NCI-H82 (cell line): ENCODE data around the gene PPIL6.
A peak's percentile ranks its signal among the peaks of the same experiment; 100 is the strongest.
"Not testable (repeated sequence)": the region's sequence is repeated elsewhere in the genome, so short reads cannot be mapped to it uniquely, and the experiment has no call there.

Experiments used
- DNase-seq: peaks from one replicate; lab custom pipeline; 2025; lab: John Stamatoyannopoulos, UW

Gene PPIL6

DNA sequence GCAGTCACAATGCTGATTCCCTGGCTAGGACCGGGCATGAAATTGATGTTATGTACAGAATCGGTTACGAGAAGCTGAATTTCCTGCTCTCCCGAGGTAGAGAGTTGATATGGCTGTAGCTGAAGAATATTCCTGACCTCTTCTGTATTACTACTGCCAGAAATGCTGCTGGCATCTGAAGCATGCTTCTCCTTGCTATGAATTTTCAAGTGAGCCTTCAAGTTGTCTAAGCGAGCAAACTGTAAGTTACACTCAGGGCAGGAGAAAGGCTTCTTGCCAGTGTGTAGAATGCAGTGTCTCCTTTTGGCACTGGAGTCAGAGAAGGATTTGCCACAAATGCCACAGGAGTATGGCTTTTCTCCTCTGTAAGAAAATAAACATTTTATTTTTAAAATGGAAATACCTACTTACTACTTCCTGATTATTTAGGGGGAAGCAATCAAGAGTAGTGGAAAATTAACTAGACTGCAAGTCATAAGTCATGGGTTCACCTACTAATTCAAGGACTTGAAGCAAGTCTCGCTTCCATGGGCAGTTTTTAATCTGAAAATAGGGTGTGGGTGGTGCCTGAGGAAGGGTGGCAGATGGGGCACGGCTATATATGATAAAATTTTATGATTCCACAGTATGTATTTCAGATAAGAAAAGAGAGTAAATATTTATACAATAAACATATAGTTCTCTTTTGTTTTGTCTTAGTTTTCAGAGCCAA, 25.9 kb upstream of the PPIL6 start:
- DNase-seq: no peak

DNA sequence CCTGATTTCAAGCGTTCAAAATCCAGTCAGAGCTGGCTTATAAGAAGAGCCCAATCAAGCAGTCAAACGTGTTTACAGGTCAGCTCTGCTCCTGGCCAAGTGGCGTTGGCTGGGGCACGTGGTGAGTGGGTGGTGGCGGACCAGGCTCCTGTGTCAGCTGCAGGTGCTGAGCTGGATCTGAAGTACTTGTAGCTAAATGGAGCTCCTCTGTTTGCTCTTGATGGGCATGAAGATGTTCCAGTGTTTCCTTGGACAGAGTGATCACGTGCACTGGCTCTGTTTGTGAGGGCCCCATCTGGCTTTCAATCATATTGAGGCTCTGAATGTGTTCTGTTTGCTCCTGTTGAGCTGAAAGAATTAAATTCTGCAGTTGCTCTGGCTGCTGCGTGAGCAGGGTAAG, 25.3 kb upstream of the PPIL6 start:
- DNase-seq: no peak

DNA sequence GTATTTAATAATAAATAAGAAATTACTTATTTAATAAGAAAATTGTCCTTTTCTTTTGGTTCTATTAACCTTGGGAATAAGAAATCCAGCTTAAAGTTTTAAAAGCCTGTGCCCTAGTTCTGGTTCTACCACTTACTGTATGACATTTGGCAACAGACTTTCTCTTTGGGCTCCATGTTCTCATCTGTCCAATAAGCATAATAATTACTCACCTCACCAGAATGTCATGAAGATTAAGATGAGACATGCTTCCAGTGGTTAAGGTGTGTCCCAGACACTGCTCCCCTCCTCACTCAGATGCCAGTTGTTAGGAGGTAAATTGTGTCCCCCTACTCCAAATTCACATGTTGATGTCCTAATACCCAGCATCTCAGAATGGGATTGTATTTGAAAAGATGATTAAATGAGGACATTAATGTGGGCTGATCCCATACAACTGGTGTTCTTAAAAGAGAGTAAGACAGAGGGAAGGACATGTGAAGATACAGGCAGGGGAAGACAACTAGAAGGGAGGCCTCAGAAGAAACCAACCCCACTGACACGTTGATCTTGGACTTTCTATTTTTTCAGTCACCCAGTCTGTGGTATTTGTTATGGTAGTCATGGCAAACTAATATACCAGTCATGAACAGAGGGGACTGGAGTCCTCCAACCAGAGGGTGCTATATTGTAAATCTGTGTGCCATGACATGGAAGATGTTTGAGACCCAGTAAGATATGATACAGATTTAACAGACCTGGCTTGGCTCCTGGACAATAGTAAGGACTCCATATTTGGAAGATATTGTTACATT, 21.5 kb upstream of the PPIL6 start:
- no peak for DNase-seq

DNA sequence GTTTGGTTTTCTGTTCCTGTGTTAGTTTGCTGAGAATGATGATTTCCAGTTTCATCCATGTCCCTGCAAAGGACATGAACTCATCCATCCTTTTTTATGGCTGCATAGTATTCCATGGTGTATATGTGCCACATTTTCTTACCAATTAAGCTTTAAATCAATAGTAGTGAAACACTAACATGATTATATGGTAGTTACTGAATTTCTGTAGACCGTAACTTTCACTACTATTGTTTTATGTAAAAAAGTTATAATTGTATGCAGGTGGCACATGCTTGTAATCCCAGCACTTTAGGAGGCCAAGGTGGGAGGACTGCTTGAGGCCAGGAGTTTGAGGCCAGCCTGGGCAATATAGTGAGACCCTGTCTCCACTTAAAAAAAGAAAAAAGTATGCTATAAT, 20.8 kb upstream of the PPIL6 start:
- not testable (repeated sequence) for DNase-seq

DNA sequence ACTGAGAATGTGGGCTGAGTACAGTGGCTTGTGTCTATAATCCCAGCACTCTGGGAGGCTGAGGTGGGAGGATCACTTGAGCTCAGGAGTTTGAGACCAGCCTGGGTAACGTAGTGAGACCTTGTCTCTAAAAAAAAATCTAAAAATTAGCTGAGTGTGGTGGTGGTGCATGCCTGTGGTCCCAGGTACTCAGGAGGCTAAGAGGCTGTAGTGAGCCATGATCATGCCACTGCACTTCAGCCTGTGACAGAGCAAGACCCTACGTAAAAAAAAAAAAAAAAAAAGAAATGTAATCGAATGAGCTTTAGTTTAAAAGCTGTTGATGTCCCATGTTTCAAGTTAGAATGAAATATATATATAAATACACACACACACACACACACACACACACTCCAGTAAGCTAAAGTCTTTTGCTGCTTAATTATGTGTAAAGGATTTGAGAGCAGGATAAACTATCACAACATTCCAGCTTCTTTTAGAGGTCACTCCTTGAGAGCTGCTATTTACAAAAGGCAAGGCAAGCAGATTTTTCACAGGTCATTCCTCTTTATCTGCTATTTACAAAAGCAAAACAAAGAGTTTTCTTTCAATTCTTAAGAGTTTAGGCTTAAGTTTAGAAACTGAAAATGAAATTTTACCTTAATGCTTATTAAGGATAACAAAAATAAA, 19.9 kb upstream of the PPIL6 start:
- no peak for DNase-seq

DNA sequence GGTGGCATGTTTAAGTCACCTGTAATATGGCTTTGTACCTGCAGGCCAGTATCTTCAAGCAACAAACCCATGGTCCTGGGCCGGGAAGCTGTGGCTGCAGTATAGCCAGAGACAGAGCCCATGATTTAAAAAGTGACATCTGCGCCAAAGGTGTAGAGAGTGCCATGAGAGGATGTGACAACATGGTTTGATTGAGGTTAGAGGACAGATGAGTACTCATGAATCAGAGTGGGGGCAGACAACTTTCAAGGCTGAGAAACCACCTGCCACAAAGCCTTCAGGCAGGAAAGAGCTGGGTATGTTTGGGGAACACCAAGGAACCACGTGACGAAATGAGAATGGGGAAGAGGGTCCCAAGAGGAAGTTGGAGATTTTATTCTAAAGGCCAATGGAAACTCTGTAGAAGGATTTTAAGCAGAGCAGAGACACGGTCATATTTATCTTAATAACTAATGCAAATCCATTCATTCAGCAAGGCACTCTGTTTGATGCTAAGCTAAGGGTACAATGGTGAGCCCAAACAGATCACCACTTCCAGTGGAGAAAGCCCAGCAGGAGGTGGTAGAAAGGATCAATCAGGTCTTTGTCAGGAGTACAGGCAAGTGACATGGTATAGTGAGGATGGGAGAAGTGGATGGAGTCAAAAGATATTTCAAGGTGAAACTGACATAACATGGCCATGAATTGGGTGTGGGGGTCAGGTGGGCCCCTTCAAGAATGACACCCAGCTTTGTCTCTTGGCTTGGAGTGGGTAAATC, 18.5 kb upstream of the PPIL6 start:
- DNase-seq: no peak

DNA sequence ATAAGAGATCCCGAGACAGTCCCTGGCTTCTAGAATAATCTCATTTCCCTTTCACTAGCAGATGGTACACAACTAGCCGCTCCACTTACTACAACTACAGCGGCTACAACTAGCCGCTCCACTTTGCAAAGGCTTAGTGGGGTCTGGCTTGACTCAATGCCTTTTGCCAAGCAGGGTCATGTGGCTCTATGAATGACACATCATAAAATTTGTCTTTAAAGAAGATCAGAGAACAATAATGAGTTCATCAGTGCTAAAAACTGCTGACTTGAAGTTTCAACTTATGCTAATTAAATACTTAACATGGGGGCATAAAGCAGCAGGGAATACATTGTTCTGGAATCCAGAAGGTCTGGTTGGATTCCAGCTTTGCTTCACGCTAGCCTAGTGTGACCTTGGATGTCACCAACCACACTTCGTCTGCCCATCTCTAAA, 17.2 kb upstream of the PPIL6 start:
- DNase-seq: peak; percentile 59

DNA sequence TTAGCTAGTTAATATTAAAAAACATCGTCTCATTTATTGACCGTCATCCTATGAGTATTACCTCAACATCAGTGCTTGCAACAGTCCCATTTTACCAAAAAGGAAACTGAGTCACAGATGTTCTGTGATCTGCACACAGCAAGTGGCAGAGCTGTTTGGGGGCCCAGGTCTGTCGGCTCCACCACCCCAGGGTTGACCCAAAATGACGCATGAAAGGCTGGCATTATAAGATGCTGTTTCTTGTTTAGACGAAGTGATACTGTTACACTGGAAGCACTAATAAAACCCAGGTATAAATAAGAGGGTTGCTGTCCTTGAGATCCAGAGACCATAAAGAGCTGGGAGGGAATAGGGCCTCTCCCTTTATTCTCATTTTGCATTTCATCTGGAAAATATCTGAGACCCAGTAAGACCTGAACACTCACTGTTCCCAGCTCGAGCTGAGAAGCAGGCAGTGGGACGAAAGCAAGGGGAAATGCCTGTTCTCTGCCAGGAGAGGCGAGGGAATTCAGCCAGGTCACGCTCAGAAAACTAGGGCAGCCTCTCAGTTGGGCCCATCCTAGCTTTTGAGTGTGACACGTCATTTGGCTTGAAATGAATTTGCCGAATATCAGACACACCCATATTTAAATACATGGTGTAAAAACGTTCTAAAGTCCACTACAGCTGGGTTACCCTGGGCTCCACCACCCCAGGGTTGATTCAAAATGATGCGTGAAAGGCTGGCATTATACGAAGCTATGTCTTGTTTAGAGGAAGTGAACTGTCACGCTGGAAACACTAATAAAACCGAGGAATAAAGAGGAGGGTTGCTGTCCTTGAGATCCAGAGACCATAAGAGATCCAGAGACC, 16.5 kb upstream of the PPIL6 start:
- DNase-seq: no peak

DNA sequence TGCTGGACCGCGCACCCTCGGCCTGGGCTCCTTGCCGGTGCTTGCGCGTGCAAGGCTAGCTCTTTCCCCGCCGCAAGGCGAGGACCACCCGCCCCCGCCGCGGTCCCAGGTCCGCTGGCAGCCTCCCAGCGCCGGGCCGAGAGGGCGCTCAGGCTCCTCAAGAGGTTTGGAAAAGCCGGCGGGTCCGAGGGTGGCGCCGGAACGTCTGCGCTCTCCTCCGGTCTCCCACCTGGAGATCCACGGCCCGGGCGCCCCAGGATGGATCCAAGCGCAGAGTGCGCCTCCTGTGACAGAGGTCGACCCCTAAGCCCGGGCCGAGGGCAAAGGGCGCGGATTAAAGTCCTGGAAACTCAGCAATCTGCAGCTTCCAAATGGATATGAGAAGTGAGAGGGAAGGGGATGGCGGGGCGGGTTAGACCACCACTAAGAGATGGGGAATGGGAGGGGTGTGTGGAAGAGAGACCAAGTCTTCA, 15.7 kb upstream of the PPIL6 start:
- peak; percentile 70 for DNase-seq

DNA sequence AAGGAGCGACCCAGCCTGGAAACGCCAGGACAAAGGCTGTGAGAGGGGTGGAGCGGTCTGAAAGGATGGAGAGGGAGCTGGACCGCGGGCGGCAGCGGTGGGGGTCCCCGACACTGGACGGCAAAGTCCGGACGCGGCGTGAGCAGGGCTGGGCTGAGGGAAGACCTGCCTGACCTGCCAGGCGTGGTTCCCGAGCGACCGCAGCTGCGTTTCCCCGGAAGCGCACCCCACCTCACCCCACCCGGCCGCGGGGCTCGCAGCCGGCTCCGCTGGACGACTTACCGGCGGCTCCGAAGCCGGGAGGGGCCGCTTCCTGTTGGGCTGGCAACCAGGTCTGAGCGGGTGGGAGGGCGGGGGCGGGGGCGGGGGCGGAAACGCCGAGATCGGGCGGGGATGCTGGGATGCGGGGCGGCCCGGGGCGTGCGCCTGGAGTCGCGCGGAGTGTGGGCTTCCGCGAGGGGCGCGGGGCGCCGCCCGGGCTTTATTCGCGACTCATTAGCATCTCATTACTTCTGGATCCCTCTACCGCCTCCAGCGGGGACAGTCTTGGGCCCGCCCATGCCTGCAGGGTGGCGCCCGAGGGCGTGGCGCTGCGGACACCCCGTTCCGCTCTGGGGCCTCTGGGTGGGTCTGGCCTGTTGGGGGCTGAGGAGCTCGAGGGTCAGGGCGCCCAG, 15.1 kb upstream of the PPIL6 start, which contains the start of gene MICAL1:
Gene MICAL1, minus strand, starts transcription at position 336 of the 674 bp plus-strand sequence. CDS start 1,576 bp downstream, outside the sequence.
- peak; percentile 84 for DNase-seq

DNA sequence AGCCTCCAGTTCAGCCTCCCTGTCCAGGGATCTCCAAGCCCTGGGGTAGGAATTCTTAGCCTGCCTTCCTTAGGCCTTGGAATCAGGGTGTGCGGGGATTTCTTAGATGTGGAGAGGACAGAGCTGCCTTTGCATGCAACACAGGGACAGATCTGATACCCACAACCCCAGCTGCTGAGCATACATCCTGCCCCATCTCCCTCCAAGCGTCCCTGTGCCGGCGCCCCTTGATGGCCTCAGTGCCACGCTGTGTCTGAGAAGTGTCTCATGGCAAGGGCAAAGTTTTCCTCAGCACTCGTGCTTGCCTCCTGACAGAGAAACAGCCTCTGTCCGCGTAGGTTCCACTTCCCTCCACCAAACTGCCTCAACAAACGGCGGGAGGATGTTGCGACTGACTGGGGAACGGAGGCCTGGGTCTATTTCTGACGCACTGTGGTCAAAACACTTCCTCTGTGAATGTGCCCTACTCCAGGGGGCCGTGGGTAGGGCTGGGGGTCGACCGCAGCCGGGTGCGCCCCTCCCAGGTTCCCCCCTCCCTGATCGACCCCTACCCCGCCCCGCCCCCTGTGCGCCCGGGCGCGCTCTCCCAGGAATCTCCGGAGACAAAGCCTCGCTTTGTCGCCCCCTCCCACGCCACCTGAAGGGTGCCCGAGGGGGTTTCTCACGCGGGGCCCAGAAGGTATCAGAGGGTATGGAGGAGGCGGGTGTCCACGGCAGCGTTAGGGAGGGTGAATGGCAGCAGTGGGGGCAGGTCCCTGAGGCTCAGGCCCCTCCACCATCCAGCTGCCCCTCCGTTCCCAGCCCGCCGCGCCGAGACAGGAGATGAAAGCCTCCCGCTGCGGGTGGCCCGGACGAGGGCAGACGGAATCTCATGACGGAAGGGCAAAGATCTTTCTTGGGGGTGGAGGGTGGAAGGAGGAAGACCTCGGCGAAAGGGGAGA, 14.3 kb upstream of the PPIL6 start:
- DNase-seq: peak; percentile 57

DNA sequence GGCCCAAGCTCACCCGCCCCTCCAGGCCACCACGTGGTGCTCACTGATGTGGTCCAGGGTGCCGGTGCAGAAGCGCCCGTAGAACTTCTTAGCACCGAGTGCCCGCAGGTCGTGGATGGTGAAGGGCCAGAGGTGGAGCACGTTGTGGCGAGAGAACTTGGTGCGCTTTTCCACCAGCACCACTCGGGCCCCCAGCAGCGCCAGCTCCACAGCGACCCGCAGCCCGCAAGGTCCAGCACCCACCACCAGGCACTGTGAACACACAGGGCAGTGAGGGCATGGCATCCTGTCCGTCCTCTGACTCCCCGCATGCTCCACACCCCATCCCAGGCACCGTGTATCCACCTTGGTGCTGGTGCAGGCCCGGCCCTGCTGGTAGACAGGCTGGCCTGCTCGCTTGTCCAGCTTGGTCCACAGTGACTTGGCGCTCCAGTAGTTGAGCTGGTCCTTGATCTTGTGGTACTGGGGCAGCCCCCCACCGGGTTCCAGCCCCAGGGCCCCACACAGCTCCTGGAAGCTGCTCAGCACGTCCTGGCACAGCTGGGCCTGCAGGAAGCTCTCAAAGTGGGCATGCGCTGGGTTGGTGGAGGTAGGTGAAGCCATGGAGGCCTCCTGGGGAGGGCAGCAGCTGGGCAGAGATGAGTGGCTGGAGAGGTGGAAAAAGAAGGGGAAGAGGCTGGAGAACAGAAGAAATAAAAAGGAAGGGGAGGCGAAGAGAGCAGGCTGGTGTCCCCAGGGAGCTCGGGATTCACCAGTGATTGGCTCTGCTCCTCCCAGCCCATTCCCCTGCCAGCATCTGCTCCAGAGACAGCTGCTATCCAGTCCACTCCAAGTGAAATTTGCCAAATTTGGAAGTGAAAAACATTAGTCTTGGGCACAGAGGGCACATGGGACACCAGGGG, 13.4 kb upstream of the PPIL6 start:
- DNase-seq: peak; percentile 77

DNA sequence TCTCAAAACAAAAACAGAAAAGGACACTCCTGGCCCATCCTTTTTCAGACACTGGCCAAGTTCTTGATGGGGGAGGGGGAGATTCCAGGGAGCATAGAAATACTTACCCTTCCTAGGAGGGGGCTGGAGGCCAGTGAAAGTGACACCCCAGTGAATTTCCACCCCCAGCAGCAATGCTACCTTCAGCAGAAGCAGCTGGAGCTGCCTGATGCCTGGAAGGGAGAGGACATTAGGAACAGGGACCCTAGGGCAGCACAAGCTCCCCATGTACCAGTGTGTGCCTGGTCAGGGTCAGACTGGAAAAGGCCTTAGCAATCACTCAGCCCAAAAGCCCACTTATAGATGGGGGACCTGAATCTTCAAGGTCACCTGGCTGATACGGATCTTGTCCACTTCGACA, 12.7 kb upstream of the PPIL6 start:
- no peak for DNase-seq

DNA sequence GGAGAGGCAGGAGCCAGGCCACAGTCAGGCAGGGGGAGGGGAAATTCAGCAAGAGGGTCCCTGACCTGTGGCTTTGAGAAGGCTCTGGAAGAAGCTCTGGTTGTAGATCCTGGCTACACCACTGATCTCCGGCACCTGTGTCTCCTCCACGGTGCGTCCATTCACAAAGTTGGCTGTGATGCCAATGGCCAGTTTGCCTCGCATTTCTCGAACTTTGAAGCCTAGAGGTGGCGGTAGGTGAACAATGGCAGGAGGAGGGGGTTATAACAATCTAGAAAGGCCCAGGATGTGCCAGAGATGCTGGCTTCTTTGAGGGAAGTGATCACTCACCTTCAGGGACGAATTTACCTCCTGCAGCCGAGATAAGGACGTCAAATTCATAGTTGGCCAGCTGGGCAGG, 11.8 kb upstream of the PPIL6 start:
- DNase-seq: no peak

DNA sequence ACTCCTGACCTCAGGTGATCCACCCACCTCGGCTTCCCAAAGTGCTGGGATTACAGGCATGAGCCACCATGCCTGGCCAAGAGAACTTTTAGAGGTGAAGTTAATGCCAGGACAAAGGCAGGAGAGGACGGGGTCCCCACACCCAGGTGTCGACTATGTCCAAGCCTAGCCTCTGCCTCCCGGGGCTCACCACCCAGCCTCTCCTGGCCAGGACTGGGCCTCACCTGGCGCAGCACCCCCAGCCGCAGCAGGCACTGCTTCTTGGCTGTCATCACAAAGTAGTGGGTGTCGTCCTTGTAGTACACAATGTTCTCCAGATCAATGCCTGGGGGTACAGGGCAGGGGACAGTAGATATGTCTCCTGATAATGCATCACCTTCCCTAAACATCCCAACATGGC, 10.9 kb upstream of the PPIL6 start:
- no peak for DNase-seq

DNA sequence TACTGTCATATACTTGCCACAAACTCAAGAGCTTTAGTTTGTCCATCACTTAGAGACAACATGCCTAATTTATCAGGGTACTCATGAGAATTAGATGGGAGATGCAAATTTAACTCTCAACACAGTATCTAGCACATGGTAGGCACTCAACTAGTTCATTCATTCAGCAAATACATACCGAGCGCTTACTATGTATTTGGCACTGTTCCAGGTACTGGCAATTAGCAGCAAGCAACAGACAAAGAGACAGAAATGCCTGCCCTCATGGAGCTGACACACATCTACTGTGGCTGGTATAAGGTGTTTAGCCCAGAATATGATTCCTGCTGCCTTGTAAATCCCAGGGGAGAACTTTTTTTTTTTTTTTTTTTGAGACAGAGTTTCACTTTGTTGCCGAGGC, 10.4 kb upstream of the PPIL6 start:
- no peak for DNase-seq

DNA sequence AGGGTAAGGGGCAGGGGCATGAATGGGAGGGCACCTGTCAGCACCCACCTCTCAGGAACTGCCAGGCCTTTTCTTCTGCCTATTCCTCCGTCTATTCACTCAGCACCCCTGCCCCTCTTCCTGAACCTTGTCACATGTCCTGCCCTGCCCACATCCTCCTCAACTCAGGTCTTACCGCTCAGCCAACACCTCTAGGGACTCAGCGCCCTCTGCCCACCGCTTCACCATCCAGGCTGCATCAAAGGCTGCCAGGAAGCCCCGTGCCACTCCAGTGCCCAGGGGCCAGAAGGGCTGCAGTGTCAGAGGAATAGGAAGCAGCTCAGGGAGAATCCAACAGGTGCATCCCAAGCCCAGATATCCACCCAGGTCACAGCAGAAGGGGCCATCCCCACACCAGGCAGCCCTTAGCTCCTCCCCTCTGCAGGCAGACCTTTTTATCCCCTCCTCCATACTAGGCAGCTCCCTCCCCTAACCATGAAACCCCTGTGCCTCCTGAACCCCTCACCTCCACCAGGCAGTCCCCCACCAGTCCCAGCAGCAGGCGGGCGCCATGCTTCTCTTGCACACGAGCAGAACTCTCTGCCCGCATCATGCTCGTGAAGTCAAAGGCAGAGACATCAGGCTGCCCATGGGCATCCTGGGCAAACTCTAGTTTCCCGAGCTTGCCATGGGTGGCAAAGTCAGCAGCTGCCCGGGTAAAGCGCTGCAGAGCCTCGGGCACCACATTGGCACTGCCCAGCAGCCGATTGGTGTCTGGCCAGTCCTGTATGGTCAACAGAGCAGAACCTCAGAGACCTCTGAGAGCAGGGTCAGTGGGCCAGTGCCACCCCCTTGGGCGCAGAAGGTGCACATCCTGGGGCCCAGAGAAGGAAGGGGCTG, 9.6 kb upstream of the PPIL6 start:
- DNase-seq: no peak
